HepG2 (cell line): ENCODE data around the gene CTBP1. TPM values are rescaled to one million over a fixed set of nuclear protein-coding genes. Genes with fewer than 3 reads are reported as not detected.

Experiments
- ATAC-seq: fragments of 200-7000 bp; cut with Tn5 transposase; 3 replicates; pipeline ENCODE4 v1.9.1; 2020; ENCODE audit warnings: mild to moderate bottlenecking, moderate library complexity
- BruUV-seq: library from RNA; stranded (reverse); fragments of 400-500 nt; replicated peaks from 2 replicates; lab custom pipeline; 2021; lab: Mats Ljungman, UMichigan
- CTCF ChIA-PET: fragments of 300-600 bp; formaldehyde crosslinking; extraction: SDS; loops from one replicate; lab custom pipeline; 2021; ENCODE audit warnings: low total read pairs, inconsistent platforms, low intra/inter-chr PET ratio; lab: Yijun Ruan, JAX
- POLR2A ChIA-PET: fragments of 350-600 bp; sonication (Branson Sonifier 250); formaldehyde crosslinking; loops from one replicate; lab custom pipeline; 2020; ENCODE audit warnings: antibody characterized with exemption, inconsistent platforms; lab: Yijun Ruan, JAX
- DNase-seq: peaks from one replicate; pipeline ENCODE4 v3.0.0-alpha.2; 2015; ENCODE audit warnings: low spot score
- FAIRE-seq: peaks from 3 replicates; lab custom pipeline; 2011; peaks lifted over from hg19 to GRCh38; lab: Jason Lieb, UNC
- H2AFZ ChIP-seq: one replicate; pipeline ENCODE4 v1.6.1; 2011; ENCODE audit warnings: low read length, inconsistent platforms
- H3K27ac ChIP-seq: fragments of 300-600 bp; 3 replicates; pipeline ENCODE4 v1.8.0; 2011; ENCODE audit warnings: mixed run types, mild to moderate bottlenecking, mixed read lengths, low read length, inconsistent platforms; ENCODE audit not compliant: insufficient read depth; ENCODE audit errors: extremely low read length
- H3K27me3 ChIP-seq, 2 experiments: fragments of 200-600 bp in 1 of 2; 2 replicates in 1 of 2; 3 replicates in 1 of 2; pipeline versions ENCODE4 v1.6.0 to v1.8.0; 2011; ENCODE audit warnings: low read length in 2 of 2, mild to moderate bottlenecking in 2 of 2, moderate library complexity in 2 of 2, inconsistent platforms in 1 of 2; ENCODE audit not compliant: insufficient read depth in 2 of 2, control insufficient read depth in 1 of 2
- H3K36me3 ChIP-seq, 2 experiments: fragments of 200-600 bp in 1 of 2; replicated peaks in 1 of 2; 2 replicates in 1 of 2; 3 replicates in 1 of 2; pipeline versions ENCODE4 v1.5.1 to v1.8.0; 2011; ENCODE audit warnings: low read length in 2 of 2, inconsistent platforms in 1 of 2; ENCODE audit not compliant: insufficient read depth in 2 of 2, control insufficient read depth in 1 of 2
- H3K4me1 ChIP-seq: 2 replicates; pipeline ENCODE4 v1.5.1; 2012; ENCODE audit warnings: low read length, inconsistent platforms; ENCODE audit not compliant: insufficient read depth
- H3K4me2 ChIP-seq: 2 replicates; pipeline ENCODE4 v1.6.0; 2011; ENCODE audit warnings: low read depth, low read length, inconsistent platforms
- H3K4me3 ChIP-seq, 3 experiments: fragments of 200-600 bp in 1 of 3; sonication (generic), shearing (Covaris generic) in 1 of 3; replicated peaks in 1 of 3; 2 replicates each; pipeline ENCODE4 v1.5.1; 2011 to 2016; ENCODE audit warnings: low read length in 3 of 3, inconsistent platforms in 2 of 3, low read depth in 2 of 3, mild to moderate bottlenecking in 2 of 3, control low read depth in 1 of 3, mixed read lengths in 1 of 3; ENCODE audit not compliant: insufficient read depth in 1 of 3
- H3K79me2 ChIP-seq: one replicate; pipeline ENCODE4 v1.6.1; 2011; ENCODE audit warnings: low read length, inconsistent platforms; ENCODE audit not compliant: insufficient read depth
- H3K9ac ChIP-seq: 2 replicates; pipeline ENCODE4 v1.6.0; 2011; ENCODE audit warnings: mild to moderate bottlenecking, low read depth, low read length, inconsistent platforms; ENCODE audit not compliant: insufficient read depth
- H3K9me3 ChIP-seq: 2 replicates; pipeline ENCODE4 v1.5.1; 2012; ENCODE audit warnings: mild to moderate bottlenecking, low read length
- H4K20me1 ChIP-seq: 2 replicates; pipeline ENCODE4 v1.6.0; 2011; ENCODE audit warnings: inconsistent platforms, mild to moderate bottlenecking, low read length, moderate library complexity; ENCODE audit not compliant: insufficient read depth
- AGO2 ChIP-seq: fragments of 200-400 bp; formaldehyde crosslinking; optimal IDR thresholded peaks from 2 replicates; pipeline ENCODE3; 2017; ENCODE audit warnings: mild to moderate bottlenecking, low read depth, low read length, moderate library complexity
- BORCS8-MEF2B ChIP-seq: sonication (generic); formaldehyde crosslinking; IDR thresholded peaks from 2 replicates; pipeline ENCODE4 v1.8.0; 2022; ENCODE audit warnings: mild to moderate bottlenecking, missing genetic modification reagents
- EP300 ChIP-seq, 3 experiments: sonication (generic) in 1 of 3; formaldehyde crosslinking in 1 of 3; IDR thresholded peaks; 2 replicates each; pipeline versions ENCODE4 v1.5.1 to v1.6.1; 2011 to 2020; ENCODE audit warnings: low read depth in 2 of 3, low read length in 2 of 3, borderline replicate concordance in 1 of 3, improper control_type of control experiment in 1 of 3, mild to moderate bottlenecking in 1 of 3, missing genetic modification reagents in 1 of 3, moderate library complexity in 1 of 3
- POLR2AphosphoS5 ChIP-seq: IDR thresholded peaks from 2 replicates; pipeline ENCODE4 v1.6.1; 2012; ENCODE audit warnings: low read depth, low read length
- ZNF800 ChIP-seq: sonication (generic); formaldehyde crosslinking; IDR thresholded peaks from 2 replicates; pipeline ENCODE4 v1.4.0; 2020; ENCODE audit warnings: missing genetic modification reagents
- ZSCAN21 ChIP-seq: sonication (generic); formaldehyde crosslinking; IDR thresholded peaks from 2 replicates; pipeline ENCODE4 v1.8.0; 2022; ENCODE audit warnings: mild to moderate bottlenecking, missing genetic modification reagents, moderate library complexity, borderline replicate concordance
- WGBS: methylation state at CpG from one replicate; pipeline ENCODE4 v1.1.6; 2017; ENCODE audit warnings: low lambda C conversion rate; 5-methylcytosine and 5-hydroxymethylcytosine counted together
- in situ Hi-C: cut with HindIII; loops from 2 replicates; pipeline ENCODE4 v1.10.0; 2017; ENCODE audit warnings: low pct_unique_long_range_greater_than_20kb; ENCODE audit not compliant: extremely low pct_ligation_motif_present
- intact Hi-C: fragments of 100-400 bp; cut with micrococcal nuclease; formaldehyde crosslinking; loops from one replicate; pipeline ENCODE4 v1.10.0; 2022; ENCODE audit not compliant: unreplicated experiment
- polyA plus RNA-seq, 8 experiments: library from polyadenylated mRNA; depleted of rRNA in 3 of 8; stranded (reverse) in 7 of 8; unstranded in 1 of 8; fragments of >200 nt; fragmentation: Illumina TruSeq in 4 of 8; extraction: Trizol in 4 of 8; gene quantifications; 2 replicates each; pipeline versions ENCODE4 v1.2.1 to v1.2.3, GENCODE V29; 2011 to 2016; ENCODE audit warnings: low read depth in 4 of 8, missing spikeins in 1 of 8, mixed read lengths in 1 of 8; ENCODE audit not compliant: insufficient read depth in 1 of 8
- total RNA-seq, 5 experiments: library from RNA; depleted of rRNA; stranded (reverse); fragments of >200 nt; fragmentation: Illumina TruSeq; extraction: Trizol; gene quantifications; 2 replicates each; pipeline ENCODE4 v1.2.3, GENCODE V29; 2016; ENCODE audit warnings: low read depth in 1 of 5
- TF ChIP-seq, protein P1 (sequence below): sonication (generic); formaldehyde crosslinking; IDR thresholded peaks from 2 replicates; pipeline ENCODE4 v1.4.0; 2020; ENCODE audit warnings: mild to moderate bottlenecking, missing genetic modification reagents, borderline replicate concordance

The CTBP1 gene
- total and polyA plus RNA-seq, 2 of the 13 experiments (the other 11 are each of a cell fraction or from before 2014, with no cell fraction given), result 78.5 to 112 TPM

DNA sequence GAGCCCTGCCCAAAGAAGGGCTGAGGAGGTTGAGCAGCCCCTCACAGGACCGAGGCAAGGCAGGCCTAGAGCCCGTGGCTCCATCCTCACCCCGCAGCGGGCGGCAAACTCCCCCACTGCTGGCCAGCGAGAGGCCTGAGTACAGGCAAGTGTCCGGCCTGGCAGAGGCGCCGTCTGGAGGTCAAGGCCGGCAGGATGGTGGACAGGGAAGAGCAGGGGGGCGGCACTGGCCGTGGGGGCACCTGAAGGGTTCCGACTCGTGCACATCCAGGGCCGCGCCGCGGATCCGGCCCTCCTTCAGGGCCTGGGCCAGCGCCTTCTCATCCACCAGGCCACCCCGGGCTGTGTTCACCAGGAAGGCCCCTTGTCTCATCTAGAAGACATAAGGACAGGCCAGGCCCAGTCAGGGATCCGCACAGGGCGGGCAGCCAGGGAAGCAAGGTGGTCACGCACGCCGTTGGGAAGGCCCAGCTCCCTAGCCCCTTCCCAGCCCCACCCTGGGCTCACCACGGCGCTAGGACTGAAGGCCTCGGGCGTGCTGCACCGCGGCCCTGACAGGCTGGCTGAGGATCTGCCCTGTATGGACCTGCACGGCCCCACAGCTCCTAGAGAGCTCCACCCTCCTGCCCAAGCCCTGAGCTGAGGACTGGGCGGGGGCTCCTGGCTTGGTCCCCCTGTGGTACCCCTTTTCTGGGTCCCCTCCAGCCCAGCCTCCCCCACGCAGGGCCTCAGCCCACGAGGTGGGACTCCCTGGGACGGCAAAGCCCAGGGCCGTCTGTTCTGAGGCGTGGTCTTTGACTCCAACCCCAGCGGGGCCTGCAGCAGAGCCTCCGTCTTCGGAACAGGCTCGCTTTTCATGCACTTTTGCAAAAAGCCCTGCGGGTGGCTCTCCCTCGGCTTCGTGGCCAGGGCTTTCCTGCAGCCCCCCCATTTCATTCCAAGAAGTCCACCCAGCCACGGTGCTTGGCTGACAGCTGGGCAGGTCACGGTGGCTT is 34.5 kb downstream of the CTBP1 start:
- H2AFZ ChIP-seq, result no peak overlapping the region
- peaks cover 10 to 46% of the 10 kb centered on the region in 2 experiments for H3K36me3 ChIP-seq
- H3K4me1 ChIP-seq, result no peaks in the 10 kb centered on the region
- intact Hi-C loops, result no loop called here
- H3K4me2 ChIP-seq, result no peak overlapping the region
- H3K27ac ChIP-seq, result no peak overlapping the region
- H3K9ac ChIP-seq, result no peak overlapping the region
- TF ChIP-seq BORCS8-MEF2B (CRISPR knock-in tag) (no peak), AGO2 (peak; percentile 74), POLR2AphosphoS5 (0 out of 2 replicates have a peak, but pooled peaks have one; percentile 25)
- no peak overlapping the region for H3K4me3 ChIP-seq
- in situ Hi-C loops, result no loop called here
- CTCF ChIA-PET, result no interaction called here
- WGBS, result 93% methylated on average over 8 of the region's 48 CpGs
- no peaks in the 10 kb centered on the region for H4K20me1 ChIP-seq
- BruUV-seq, result no TSS peak
- POLR2A ChIA-PET, result no interaction called here
- H3K79me2 ChIP-seq, result no peaks in the 10 kb centered on the region
- FAIRE-seq (no peak), ATAC-seq (peak; percentile 11), DNase-seq (no peak)
- H3K27me3 ChIP-seq, result no peaks in the 10 kb centered on the region
- no peaks in the 10 kb centered on the region for H3K9me3 ChIP-seq

DNA sequence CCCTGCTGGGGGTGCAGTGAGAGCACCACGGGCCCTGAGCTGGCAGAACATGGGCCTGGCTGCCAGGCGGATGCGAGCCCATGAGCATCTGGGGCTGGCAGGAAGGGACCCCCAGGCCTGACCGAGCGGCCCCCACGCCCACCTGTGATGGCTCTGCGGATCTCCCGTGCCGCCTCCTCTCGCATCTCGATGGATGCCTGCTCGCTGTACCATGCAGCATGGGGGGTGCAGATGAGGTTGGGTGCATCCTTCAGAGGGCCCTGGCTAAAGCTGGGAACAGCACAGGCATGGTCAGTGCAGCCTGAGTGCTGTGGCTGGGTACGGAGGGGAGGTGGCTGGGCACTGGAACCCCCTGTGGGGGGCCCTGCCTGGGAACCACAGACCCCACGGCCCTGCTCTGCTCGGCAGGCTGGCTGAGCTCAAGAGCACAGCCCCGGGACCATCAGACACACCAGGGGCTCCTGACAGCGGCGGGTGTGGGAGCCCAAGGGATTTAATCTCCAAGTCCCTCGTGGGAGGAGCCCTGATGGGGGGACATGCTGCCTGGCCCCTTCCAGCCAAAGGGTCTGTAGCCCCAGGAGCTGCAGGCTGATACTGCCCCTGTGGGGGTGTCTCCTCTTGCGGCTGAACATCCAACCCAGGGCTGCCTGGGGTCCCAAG is 35.5 kb downstream of the CTBP1 start:
- H3K27ac ChIP-seq, result no peak overlapping the region
- intact Hi-C loops, result no loop called here
- in situ Hi-C loops, result no loop called here
- H3K4me3 ChIP-seq, result no peak overlapping the region
- WGBS, result 100% methylated on average over 10 of the region's 20 CpGs
- no peaks in the 10 kb centered on the region for H3K4me1 ChIP-seq
- ChIA-PET CTCF (no interaction called here), POLR2A (no interaction called here)
- DNase-seq, result no peak
- H3K79me2 ChIP-seq, result no peaks in the 10 kb centered on the region
- H4K20me1 ChIP-seq, result no peaks in the 10 kb centered on the region
- FAIRE-seq, result no peak
- H3K36me3 ChIP-seq, result peaks cover 10 to 40% of the 10 kb centered on the region in 2 experiments
- H3K9ac ChIP-seq, result no peak overlapping the region
- no peaks in the 10 kb centered on the region for H3K27me3 ChIP-seq
- H2AFZ ChIP-seq, result no peak overlapping the region
- H3K4me2 ChIP-seq, result no peak overlapping the region
- no peaks in the 10 kb centered on the region for H3K9me3 ChIP-seq
- BruUV-seq, result no TSS peak
- no peak for ATAC-seq
- TF ChIP-seq, protein P1, sequence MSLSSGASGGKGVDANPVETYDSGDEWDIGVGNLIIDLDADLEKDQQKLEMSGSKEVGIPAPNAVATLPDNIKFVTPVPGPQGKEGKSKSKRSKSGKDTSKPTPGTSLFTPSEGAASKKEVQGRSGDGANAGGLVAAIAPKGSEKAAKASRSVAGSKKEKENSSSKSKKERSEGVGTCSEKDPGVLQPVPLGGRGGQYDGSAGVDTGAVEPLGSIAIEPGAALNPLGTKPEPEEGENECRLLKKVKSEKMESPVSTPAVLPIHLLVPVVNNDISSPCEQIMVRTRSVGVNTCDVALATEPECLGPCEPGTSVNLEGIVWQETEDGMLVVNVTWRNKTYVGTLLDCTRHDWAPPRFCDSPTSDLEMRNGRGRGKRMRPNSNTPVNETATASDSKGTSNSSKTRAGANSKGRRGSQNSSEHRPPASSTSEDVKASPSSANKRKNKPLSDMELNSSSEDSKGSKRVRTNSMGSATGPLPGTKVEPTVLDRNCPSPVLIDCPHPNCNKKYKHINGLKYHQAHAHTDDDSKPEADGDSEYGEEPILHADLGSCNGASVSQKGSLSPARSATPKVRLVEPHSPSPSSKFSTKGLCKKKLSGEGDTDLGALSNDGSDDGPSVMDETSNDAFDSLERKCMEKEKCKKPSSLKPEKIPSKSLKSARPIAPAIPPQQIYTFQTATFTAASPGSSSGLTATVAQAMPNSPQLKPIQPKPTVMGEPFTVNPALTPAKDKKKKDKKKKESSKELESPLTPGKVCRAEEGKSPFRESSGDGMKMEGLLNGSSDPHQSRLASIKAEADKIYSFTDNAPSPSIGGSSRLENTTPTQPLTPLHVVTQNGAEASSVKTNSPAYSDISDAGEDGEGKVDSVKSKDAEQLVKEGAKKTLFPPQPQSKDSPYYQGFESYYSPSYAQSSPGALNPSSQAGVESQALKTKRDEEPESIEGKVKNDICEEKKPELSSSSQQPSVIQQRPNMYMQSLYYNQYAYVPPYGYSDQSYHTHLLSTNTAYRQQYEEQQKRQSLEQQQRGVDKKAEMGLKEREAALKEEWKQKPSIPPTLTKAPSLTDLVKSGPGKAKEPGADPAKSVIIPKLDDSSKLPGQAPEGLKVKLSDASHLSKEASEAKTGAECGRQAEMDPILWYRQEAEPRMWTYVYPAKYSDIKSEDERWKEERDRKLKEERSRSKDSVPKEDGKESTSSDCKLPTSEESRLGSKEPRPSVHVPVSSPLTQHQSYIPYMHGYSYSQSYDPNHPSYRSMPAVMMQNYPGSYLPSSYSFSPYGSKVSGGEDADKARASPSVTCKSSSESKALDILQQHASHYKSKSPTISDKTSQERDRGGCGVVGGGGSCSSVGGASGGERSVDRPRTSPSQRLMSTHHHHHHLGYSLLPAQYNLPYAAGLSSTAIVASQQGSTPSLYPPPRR, result no peak
- TF ChIP-seq ZSCAN21 (CRISPR knock-in tag) (no peak), ZNF800 (no peak), EP300 (IDR thresholded peaks at IDR 0.05; ENCODE audit: low read depth in 2 of 2, low read length in 2 of 2) (no peak), EP300 (CRISPR knock-in tag; IDR thresholded peaks at IDR 0.05; ENCODE audit: borderline replicate concordance) (no peak), AGO2 (peak; percentile 3)
